ENCODE data around the gene ABR.
"Not testable (repeated sequence)": the region's sequence is repeated elsewhere in the genome, so short reads cannot be mapped to it uniquely, and the experiment has no call there.

Gene ABR

DNA sequence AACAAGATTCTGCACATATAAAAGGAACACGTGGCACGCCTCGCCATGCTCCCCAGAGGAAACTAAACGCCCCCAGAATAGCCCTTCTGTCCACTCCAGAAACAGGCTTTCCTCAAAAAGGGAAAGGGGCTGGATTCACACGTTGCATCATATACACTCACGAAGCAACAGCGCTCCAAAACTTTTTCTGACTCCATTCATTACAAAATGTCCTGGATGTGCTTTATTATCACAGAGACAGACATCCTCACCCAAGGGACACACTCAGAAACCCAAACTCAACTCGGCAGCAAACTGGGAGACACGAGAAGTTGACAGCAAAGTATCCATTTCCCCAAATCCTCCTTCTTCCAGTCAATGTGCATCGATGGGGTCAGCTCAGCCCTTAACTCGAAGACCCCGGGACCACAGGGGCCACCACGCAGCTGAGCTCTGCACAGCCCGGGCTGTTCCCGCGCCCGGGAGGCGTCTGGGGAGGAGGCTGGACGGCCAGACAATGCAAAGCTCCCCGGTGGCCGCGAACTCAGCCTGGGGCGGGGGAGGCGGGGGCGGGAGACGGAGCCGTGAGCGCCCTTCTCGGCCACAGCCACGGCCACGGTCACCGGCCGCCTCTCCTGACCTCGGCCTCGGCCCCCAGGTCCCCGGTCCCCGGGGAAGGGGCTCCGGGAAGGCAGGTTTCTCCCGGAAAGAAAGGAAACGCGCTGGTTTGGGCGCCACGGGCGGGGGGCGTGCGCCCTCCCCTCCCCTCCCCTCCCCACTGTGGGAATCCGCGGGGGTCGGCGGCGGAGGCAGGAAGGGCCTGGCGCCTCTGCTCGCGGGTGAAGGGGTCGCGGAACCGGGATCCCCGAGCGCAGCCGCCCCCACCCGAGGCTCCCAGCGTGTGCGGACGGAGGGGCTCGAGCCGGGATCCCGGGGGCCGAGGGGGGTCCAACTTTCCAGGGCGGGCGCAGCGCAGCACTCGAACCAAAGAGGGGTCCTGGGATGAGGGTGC is 201.4 kb downstream of the ABR start:
- FAIRE-seq = no peak

DNA sequence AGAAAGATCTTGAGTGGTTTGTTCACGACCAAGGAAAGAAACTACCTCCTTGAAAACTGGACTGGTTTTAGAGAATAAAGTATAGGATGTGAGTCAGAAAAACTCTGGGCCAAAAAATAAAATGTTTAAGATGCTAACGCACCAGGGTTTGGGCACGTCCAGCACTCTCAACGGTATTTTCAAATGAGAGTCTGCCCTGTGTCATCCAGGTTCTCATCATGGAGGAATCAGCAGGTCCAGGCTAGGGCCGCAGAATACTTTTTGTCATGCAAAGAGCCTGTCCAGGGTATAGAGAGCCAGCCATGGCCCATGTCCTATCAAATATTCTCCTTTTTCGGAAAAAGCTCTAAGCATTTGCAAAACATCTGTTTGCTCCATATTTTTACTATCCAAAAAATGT is 202.6 kb downstream of the ABR start:
- no peak for FAIRE-seq

DNA sequence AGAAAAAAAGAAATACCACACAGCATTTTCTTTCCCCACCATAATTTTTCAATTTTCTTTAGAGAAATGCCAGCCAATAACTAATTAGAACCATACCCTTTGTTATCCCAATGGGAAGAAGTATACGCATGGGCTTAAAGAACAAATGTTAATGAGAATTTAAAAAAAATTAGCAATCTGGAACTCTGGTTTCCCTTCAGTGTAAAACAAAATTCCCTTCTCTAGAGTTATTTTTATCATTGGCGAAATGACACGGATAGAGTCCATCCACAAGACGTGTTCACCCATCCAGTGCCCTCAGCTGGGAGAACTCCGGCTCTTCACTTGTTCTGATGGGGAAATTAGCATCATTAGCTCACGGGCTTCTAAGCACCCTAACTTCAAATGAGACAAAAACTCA is 203.5 kb downstream of the ABR start:
- FAIRE-seq = no peak

DNA sequence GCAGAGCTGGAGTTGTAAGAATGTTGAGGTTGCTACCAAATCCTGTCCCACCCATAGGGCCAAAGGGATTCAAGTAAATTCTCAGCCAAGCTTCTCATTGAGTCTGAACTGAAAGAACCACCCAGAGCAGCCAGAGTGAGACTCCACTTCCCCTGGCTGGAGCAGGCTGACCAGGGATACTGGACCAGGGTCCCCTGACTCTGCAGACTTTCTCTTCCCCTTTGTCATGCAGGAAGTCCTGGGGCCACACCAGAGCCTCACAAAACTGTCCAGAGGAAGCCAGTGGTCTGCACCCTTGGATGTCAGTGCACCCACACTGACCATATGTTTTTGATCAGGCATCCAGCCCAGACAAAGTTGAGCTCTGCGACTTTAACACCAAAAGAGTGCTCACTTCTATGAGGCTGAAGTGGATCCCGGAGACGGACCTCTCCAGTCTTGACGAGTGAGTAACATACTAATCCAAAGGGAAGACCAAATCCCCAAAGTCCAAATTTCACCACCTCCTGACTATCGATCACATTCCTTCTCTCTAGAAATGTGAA is 204.3 kb downstream of the ABR start:
- FAIRE-seq = no peak

DNA sequence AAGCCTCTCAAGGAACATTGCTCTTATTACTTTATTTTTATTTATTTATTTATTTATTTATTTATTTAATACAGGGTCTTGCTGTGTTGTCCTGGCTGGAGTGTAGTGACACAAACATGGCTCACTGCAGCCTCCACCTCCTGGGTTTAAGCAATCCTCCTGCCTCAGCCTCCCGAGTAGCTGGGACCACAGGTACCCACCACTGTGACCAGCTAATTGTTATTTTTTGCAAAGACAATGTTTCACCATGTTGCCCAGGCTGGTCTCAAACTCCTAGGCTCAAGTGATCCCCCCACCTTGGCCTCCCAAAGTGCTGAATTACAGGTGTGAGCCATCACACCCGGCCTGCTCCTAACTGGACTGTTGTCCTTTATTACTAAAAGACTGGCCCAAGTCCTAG is 205.0 kb downstream of the ABR start:
- FAIRE-seq = not testable (repeated sequence)

DNA sequence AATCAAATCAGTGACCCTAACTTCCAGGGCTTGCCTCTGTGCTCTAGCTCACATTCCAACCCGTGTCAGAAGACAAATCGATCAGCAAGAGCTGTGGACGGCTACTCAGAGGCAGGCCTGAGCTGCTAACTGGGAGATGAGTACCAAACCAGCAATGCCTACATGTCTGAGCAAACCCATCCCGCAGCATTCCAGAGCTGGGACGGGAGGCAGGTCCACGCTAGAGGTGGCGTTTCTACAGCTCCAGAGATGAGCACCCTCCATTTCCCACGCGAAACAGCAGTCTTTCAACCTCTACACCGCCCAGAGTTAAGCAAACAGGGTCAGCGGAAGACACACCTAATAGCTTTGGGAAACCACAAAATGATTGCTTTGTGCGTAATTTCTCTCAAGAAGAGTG is 206.7 kb downstream of the ABR start:
- FAIRE-seq = no peak

DNA sequence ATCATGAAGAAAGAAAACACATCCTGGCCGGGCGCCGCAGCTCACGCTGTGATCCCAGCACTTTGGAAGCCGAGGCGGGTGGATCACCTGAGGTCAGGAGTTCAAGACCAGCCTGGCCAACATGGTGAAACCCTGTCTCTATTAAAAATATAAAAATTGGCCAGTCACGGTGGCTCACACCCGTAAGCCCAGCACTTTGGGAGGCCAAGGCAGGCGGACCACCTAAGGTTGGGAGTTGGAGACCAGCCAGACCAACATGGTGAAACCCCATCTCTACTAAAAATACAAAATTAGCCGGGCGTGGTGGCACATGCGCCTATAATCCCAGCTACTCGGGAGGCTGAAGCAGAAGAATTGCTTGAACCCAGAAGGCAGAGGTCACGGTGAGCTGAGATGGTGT is 207.9 kb downstream of the ABR start:
- not testable (repeated sequence) for FAIRE-seq

DNA sequence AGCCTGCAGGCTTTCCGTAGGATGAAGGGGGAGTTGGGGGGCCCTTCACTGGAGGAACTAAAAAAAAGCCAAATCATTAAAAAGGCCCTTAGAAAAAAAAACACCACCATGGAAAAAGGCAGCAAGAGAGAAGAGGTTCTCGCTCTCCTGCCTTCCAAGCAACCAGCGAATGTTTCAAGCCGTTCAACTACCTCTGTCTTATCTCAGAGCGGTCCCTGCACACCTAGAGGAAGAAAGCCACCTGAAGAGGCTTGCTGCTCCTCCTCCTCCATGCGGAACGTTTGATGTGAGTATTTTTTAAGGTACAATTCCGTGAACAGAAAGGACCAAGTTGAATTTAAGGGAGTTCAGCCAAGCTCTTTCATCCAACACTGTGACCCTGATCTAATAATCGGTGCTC is 209.4 kb downstream of the ABR start:
- FAIRE-seq = no peak

DNA sequence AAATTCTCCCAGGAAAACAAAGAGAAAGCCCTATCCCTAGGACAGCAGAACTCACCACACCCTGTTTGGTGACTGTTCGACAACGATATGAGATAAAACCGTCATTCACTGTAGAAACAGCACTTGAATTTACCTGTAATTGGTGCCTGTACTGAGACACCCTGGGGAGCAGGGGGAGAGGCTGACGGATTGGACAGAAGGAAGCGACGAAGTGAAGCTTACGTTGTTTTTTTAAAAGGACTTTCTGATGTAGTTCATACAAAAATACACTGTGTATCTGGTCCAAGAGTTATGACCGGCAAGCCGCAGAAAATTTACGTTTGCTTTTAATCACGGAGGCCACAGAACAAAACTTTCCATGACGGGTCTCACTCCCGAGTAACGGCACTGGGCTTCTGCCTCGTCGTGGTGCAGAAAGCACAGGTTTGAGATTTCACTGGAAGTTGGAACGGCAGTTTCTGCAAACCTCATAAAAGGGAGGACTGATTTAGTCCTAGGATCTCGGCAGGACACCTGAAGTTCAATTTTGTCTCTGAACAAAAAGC is 209.9 kb downstream of the ABR start:
- no peak for FAIRE-seq

DNA sequence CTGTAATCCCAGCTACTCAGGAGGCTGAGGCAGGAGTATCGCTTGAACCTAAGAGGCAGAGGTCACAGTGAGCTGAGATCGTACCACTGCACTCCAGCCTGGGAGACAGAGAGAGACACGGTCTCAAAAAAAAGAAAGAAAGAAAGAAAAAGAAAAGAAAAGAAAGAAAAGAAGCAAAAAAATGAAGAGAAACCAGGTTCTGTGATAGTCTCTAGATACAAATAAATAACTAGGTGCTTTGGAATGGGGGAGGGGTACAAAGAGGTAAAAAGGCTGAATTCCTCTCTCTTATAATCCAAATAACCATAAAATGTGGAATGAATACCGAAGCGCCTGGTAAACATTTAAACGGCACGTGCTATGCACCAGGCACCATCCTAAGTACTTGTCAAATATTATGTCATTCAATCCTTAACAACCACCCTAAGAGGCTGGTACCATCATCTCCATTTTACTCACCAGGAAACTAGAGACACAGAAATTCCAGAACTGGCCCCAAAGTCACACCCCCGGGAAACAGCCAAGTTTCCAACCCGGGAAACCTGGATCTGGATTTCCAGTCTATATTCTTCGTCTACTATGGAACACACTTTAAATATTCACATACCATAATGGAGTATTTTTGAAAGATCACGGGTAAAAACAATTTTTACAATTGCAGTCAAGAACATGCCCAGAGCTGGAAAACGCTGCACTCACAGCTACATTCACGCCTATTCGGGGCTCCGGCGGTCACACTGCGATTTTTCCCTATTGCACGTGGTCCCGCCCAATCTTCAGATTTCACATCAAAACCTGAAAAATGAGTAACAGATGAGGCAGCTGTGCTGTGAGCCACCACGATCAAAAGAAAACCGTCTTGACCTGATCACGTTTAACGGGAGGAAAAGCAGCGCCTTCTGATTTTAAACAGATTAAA is 210.7 kb downstream of the ABR start:
- no peak for FAIRE-seq

DNA sequence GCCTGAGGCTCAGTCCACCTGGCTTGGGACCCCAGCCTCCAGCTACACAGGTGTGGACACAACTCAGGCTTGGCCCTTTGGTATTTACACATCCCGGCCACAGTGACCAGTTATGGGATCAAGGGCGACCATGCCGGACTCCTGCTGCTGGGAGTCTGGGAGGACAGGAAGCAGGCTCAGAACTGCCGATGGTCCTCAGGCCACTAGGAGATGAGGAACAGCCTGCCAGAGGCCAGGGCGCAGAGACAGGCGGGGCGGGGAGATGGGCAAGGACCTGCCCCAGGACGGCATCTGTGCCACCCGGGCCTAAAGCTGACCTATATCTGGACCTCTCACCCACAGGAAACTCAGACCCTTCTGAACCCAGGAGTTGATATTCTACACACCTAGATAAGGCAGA is 212.7 kb downstream of the ABR start:
- no peak for FAIRE-seq

DNA sequence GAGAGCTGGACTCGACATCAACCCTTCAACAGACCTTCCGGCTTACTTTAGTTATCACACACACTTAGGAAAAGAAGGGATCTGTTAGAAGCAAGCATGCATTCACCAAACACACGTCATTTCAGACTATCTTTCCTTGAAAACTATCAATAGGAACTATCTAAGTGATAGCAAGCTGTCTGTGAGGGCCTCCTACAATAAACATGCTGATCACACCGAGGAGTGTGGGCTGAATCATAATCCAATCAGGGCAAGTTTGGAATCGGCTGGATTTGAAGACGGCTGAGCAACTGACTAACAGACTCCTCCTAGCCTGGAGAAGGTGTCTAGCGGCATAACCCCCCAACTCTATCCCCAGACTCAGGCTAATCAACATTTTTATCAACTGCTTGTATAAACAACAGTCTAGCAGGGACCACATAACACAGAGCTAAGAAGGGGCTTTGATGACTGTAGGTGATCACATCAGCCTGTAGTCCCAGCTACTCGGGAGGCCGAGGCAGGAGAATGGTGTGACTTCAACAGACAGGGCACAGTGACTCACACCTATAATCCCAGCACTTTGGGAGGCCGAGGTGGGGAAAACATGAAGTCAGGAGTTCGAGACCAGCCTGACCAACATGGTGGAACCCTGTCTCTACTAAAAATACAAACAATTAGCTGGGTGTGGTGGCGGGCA is 214.3 kb downstream of the ABR start:
- FAIRE-seq = no peak

DNA sequence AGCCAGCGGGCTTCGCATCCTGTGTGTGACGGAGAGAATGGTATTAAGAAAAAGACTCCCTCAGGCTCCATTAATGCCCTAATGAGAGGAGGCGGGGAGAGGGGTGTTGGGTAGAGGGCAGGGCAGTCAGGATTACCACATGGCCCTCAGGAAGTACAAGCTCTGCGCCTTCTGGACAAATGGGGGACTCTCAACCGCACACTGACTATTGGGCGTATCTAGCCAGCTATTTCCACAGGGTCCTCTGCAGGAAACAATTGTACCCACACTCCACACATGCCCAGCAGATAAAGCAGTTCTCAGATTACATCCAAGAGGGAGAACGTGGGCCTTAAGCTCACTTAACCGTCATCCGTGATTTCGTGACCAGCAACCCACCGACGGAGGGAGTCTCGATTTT is 214.9 kb downstream of the ABR start:
- FAIRE-seq = no peak

DNA sequence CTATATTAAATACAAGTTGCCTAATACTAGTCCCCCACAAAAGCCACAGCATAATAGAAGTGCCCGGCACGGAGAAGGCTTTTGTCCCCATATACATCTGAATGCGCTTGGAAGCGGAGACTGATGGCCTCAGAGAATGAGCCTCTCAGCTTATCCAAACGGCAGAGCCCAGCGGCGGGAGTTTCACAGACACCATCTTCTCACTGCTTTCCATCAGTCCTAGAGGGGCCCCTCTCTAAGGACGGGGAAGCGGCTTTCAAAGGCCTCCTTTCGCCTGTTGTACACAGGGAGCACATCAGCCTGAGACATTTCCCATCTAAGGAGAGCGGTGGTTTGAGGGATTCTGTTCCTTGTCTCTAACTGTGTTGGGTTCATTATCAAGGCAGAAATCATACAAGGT is 217.1 kb downstream of the ABR start:
- FAIRE-seq = no peak

DNA sequence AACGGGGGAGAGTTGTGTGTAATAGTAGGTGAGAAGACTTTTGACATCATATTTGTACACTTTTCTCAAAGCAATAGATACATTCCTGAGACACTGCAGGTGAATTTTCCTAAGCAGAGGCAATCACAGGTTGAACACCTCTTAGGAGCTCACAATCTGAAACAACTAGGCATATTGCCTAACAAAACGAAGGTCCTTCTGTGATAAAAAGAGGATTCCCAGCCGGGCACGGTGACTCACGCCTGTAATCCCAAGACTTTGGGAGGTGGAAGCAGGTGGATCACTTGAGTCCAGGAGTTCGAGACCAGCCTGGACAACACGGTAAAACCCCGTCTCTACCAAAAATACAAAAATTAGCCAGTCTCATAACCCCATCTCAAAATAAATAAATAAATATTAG is 217.6 kb downstream of the ABR start:
- no peak for FAIRE-seq

DNA sequence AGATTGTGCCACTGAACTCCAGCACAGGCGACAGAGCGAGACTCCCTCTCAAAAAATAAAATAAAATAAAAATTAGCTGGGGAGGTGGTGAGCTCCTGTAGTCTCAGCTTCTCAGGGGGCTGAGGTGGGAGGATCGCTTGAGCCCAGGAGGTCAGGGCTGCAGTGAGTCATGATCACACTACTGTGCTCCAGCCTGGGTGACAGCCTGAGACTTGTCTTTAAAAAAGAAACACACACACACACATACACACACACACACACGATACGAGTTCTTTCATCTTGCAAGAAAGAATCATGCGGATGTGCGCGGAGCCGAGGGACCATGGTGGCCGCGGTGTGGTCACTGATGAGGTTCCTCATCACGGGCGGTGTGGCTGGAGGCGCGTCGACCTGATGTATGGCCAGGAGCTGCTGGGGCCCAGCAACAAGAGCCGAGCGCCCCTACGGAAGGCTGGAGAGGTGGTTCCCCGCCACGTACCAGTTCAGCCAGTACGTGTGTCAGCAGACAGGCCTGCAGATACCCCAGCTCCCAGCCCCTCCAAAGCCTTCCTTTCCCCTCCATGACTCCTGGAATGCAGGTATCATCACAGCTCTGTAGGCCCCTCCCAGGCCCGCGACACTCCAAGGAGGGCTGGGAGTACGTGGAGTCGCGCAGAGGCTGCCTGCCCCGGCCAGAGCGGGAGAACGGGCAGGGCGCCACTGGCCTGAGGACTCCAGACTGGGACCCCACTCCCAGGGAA is 220.9 kb downstream of the ABR start:
- FAIRE-seq = no peak

DNA sequence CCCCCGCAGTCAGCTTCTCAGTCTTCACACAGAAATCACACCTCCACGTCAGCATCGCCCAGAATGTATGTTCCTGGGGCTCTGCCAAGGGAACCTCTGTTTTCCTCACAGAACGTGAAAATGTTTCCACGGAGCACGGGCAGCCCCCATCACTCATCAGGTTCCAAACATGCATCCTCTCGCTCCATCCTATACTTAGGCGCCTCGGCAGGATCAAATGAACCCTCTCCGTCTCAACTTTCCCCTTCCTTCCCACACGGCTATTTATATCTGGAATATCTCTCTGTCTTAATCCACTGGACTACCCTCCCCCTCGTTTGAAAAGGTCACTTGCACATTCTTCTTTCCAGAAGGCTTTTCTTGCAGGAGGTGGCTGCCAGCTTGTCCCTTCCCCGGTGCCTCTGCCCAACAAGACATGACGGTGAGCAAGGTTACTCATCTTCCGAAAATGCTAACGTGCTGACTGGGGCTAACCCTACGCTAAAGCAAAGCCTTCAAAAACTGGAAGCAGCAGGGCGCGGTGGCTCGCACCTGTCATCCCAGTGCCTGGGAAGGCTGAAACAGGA is 221.8 kb downstream of the ABR start:
- no peak for FAIRE-seq

DNA sequence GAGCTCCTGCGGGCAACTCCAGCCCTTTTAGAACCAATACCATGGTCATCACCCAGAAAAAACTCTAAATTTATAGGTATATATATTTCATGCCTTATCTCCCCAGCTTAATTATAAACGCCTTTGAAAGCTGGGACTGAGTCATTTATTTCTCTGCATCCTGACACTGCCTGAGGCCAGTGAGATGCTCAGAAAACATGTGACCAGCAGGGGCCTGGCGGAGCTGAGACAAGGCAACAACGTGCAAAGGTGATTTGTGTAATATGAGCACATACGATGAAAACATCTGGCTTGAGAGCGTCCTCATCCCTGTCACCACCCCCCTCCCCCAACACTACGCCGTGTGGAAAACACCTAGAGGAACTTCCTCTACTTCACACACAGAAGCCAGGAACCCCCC is 222.9 kb downstream of the ABR start:
- no peak for FAIRE-seq

DNA sequence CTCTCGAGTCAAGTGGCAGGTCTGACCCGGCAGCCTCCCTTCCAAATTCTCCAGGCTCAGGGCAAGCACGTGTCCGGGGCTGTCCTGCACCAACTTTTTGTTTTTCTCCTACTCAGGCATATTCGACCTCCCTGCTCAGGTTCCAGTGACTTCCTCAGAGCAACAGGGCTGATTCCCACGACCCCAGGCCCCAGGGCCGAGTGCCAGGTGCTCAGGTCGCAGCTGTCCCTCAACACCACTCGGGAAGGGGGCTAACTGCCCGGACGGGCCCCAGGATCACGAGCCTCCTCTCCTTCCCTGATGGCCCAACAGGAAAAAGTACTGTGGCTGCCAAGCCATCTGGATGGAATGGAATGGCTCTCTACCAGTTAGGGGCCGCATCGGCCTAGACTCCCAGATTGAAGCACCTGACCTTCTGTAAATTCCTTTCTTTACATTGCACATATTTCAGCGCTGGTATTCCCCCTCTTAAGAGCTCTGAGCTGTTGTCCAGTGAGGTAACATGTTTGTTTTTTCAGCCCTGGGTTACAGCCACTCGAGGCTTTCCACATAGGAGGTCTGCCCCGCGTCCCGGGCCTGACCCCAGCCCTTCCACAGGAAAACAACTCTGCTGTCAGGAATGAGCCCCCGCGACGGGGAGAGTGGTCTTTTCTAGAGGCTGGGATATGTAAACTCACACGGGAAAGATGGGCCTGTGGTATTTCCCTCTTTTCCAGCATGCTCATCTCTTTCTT is 225.2 kb downstream of the ABR start:
- FAIRE-seq = no peak

DNA sequence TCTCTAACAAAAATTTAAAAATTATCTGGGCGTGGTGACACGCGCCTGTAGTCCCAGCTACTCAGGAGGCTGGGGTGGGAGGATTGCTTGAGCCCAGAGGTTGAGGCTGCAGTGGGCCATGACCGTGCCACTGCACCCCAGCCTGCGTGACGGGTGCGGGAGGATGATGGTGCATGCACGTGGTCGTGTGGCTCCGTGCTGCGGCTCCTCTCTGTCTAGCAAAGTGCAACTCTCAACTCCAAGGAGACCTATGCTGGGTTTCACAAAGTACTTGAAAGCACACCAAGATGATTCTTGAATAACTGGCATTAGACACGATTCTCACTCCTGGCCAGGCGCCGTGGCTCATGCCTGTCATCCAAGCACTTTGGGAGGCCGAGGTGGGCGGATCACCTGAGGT is 226.0 kb downstream of the ABR start:
- no peak for FAIRE-seq
